Osteoblast (primary cell): ENCODE results near the gene ACAD11. TPM values are rescaled to one million over a fixed set of nuclear protein-coding genes. Genes with fewer than 3 reads are reported as not detected.

Experiments used
- DNase-seq: peaks from one replicate; pipeline ENCODE4 v3.0.0; 2011; ENCODE audit warnings: low spot score, mixed read lengths; ENCODE audit not compliant: insufficient read length; ENCODE audit errors: missing footprints
- H2AFZ ChIP-seq: 2 replicates; pipeline ENCODE4 v1.6.0; 2011; ENCODE audit warnings: mild to moderate bottlenecking, low read length
- H3K27ac ChIP-seq: 2 replicates; pipeline ENCODE4 v1.5.1; 2011; ENCODE audit warnings: mild to moderate bottlenecking, low read depth, low read length, moderate library complexity
- H3K27me3 ChIP-seq: 2 replicates; pipeline ENCODE4 v1.6.0; 2012; ENCODE audit warnings: mild to moderate bottlenecking, control low read depth, inconsistent platforms, low read length, moderate library complexity; ENCODE audit not compliant: insufficient read depth
- H3K36me3 ChIP-seq: 2 replicates; pipeline ENCODE4 v1.5.1; 2011; ENCODE audit warnings: mild to moderate bottlenecking, low read length, control low read depth, moderate library complexity; ENCODE audit not compliant: insufficient read depth
- H3K4me1 ChIP-seq: 2 replicates; pipeline ENCODE4 v1.5.1; 2011; ENCODE audit warnings: mild to moderate bottlenecking, low read length, control low read depth, moderate library complexity; ENCODE audit not compliant: insufficient read depth
- H3K4me2 ChIP-seq: 2 replicates; pipeline ENCODE4 v1.6.0; 2011; ENCODE audit warnings: mild to moderate bottlenecking, low read length; ENCODE audit not compliant: insufficient read depth
- H3K4me3 ChIP-seq: fragments of 200-600 bp; sonication (generic); 3 replicates; pipeline ENCODE4 v1.5.1; 2012; ENCODE audit warnings: mild to moderate bottlenecking, low read length, inconsistent platforms; ENCODE audit not compliant: insufficient read depth
- H3K79me2 ChIP-seq: 2 replicates; pipeline ENCODE4 v1.6.0; 2012; ENCODE audit warnings: mild to moderate bottlenecking, low read length, control low read depth, inconsistent platforms; ENCODE audit not compliant: insufficient read depth
- H3K9me3 ChIP-seq: 2 replicates; pipeline ENCODE4 v1.5.1; 2011; ENCODE audit warnings: low read depth, low read length, control low read depth
- H4K20me1 ChIP-seq: 2 replicates; pipeline ENCODE4 v1.6.0; 2012; ENCODE audit warnings: mild to moderate bottlenecking, low read length, control low read depth; ENCODE audit not compliant: insufficient read depth
- CTCF ChIP-seq: IDR thresholded peaks from 2 replicates; pipeline ENCODE4 v1.5.1; 2011; ENCODE audit warnings: mild to moderate bottlenecking, low read depth, low read length, moderate library complexity; ENCODE audit errors: extremely low read depth
- total RNA-seq: library from RNA; depleted of rRNA; stranded (reverse); fragments of >200 nt; gene quantifications from 2 replicates; pipeline ENCODE4 v1.2.3, GENCODE V29; 2012

The ACAD11 gene
- total RNA-seq, 1 donor, result 31.1 TPM

GRCh38 chr3:132598181-132598580 lies 61.4 kb downstream of the ACAD11 start:
- Histone ChIP-seq H3K4me2 (no peak overlapping the region), H4K20me1 (no peaks in the 10 kb centered on the region), H2AFZ (no peak overlapping the region), H3K9me3 (no peaks in the 10 kb centered on the region), H3K79me2 (no peaks in the 10 kb centered on the region), H3K4me1 (peaks cover 22% of the 10 kb centered on the region), H3K4me3 (no peak overlapping the region), H3K27ac (no peak overlapping the region), H3K27me3 (no peaks in the 10 kb centered on the region), H3K36me3 (no peaks in the 10 kb centered on the region)
- TF ChIP-seq CTCF, result no peak
- DNase-seq, result peak; percentile 5

- Histone ChIP-seq H3K4me3 (no peak overlapping the region), H3K27me3 (no peaks in the 10 kb centered on the region), H3K27ac (no peak overlapping the region), H3K4me2 (no peak overlapping the region), H4K20me1 (no peaks in the 10 kb centered on the region), H3K4me1 (peaks cover 26% of the 10 kb centered on the region), H2AFZ (no peak overlapping the region), H3K36me3 (no peaks in the 10 kb centered on the region), H3K79me2 (no peaks in the 10 kb centered on the region), H3K9me3 (no peaks in the 10 kb centered on the region)
- peak; percentile 2 for DNase-seq
- TF ChIP-seq CTCF, result no peak
These were observed 61.9 kb downstream of the ACAD11 start for GRCh38 chr3:132597660-132598059.

GRCh38 chr3:132596816-132597433 lies 62.7 kb downstream of the ACAD11 start, which contains the start of gene ACKR4:
Gene ACKR4, plus strand, starts transcription at chr3:132597270. Its CDS starts 3,128 bp downstream, at chr3:132600398.
- H4K20me1 ChIP-seq, result no peaks in the 10 kb centered on the region
- TF ChIP-seq CTCF, result no peak
- peaks cover 26% of the 10 kb centered on the region for H3K4me1 ChIP-seq
- no peak within 1 kb of the TSS for H2AFZ ChIP-seq
- DNase-seq, result no peak
- no peak within 1 kb of the TSS for H3K4me3 ChIP-seq
- no peaks in the 10 kb centered on the region for H3K9me3 ChIP-seq
- no peaks in the 10 kb centered on the region for H3K79me2 ChIP-seq
- H3K4me2 ChIP-seq, result peak within 1 kb of the TSS; percentile 7
- H3K27me3 ChIP-seq, result no peaks in the 10 kb centered on the region
- no peak within 1 kb of the TSS for H3K27ac ChIP-seq
- H3K36me3 ChIP-seq, result no peaks in the 10 kb centered on the region

GRCh38 chr3:132596326-132596725 lies 63.3 kb downstream of the ACAD11 start:
- Histone ChIP-seq H3K9me3 (no peaks in the 10 kb centered on the region), H4K20me1 (no peaks in the 10 kb centered on the region), H3K27ac (no peak overlapping the region), H3K79me2 (no peaks in the 10 kb centered on the region), H3K4me3 (no peak overlapping the region), H2AFZ (no peak overlapping the region), H3K4me2 (no peak overlapping the region), H3K27me3 (no peaks in the 10 kb centered on the region), H3K4me1 (peaks cover 26% of the 10 kb centered on the region), H3K36me3 (no peaks in the 10 kb centered on the region)
- TF ChIP-seq CTCF, result no peak
- DNase-seq, result no peak
